GM12865 (cell line): ENCODE results near the gene G6PC1.
"Not testable (repeated sequence)": the region's sequence is repeated elsewhere in the genome, so short reads cannot be mapped to it uniquely, and the experiment has no call there.

Experiments
- DNase-seq: peaks from one replicate; pipeline ENCODE4 v3.0.0; 2010; ENCODE audit warnings: low read depth
- H3K4me3 ChIP-seq: 2 replicates; pipeline ENCODE4 v1.5.1; 2011; ENCODE audit warnings: mild to moderate bottlenecking, low read depth, low read length, control low read depth
- CTCF ChIP-seq: IDR thresholded peaks from 2 replicates; pipeline ENCODE4 v1.5.1; 2011; ENCODE audit warnings: low read length, control low read depth, low read depth, inconsistent platforms; ENCODE audit not compliant: insufficient read depth; ENCODE audit errors: missing control alignments

Gene G6PC1

DNA sequence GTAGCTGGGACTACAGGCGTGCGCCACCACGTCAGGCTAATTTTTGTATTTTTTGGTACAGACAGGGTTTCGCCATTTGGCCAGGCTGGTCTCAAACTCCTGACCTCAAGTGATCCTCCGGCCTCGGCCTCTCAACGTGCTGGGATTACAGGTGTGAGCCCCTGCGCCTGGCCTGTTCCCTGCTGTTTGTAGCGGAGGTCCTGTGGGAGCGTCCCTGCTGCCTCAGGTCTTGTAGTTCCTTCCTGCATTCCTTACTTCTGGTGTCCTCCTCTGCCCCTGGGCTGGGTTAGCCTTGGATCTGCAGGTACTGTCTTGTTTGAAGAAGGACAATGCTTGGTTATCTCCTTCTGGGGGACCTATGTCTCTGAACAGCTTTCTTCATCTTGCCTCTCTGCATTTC, 23.6 kb upstream of the G6PC1 start:
- no peak overlapping the region for H3K4me3 ChIP-seq
- DNase-seq: no peak
- no peak for TF ChIP-seq CTCF

DNA sequence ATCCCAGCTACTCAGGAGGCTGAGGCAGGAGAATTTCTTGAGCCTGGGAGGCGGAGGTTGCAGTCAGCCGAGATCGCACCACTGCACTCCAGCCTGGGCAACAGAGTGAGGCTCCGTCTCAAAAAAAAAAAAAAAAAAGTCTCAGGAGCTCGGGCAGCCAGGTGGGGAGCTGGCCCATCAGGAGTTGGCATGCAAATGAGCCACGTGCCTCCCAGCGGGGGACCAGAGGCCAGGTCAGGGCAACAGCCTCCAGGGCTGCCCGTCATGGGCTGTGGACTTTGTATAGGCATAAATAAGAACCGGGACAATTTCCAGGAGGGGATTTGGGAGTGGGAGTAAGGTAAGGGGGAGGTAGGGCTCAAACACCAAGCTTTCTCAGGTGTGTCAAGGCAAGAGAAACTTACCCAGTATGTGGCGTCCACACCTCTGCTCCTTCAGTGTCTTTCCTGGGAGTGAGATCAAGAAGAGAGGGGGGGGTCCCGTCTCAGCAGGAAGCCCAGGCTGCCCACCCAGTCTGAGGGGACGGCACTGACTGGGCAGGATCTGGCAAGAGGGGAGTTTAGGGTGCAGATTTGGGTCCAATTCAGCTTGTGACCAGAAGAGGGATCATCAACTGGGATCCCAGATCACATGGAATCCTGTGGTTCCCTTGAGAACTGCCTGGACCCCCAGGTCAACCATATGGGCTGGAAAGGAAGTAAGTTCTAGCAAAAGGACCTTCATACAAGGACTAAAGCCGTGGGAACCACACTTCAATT, 22.3 kb upstream of the G6PC1 start:
- TF ChIP-seq CTCF: no peak
- no peak for DNase-seq
- no peak overlapping the region for H3K4me3 ChIP-seq

GRCh38 chr17:42878924-42879595, 21.5 kb upstream of the G6PC1 start:
- TF ChIP-seq CTCF: no peak
- DNase-seq: no peak
- H3K4me3 ChIP-seq: no peak overlapping the region

DNA sequence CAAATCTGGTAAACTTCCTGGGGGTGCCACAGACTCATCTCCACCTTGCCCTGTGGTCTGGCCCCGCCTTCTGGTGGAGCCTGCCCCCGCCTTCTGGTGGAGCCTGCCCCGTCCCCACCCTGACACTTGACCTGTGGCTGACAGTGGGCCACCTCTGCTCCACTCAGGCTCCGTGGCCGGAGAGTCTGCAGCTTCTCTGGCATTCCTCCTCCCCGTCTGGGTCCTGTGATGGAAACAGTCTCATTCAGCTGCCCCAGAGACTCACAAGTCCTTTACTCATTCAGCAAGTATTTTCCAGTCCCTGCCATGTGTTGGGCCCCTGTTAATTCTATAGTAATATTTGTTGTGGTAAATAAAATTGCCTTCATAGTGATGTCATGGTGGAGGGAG, 21.0 kb upstream of the G6PC1 start:
- no peak overlapping the region for H3K4me3 ChIP-seq
- no peak for DNase-seq

GRCh38 chr17:42880776-42881310, 19.8 kb upstream of the G6PC1 start:
- DNase-seq: no peak
- no peak for TF ChIP-seq CTCF
- H3K4me3 ChIP-seq: no peak overlapping the region

More for the DNA sequence above, 21.0 kb upstream of the G6PC1 start:
- TF ChIP-seq CTCF: no peak

DNA sequence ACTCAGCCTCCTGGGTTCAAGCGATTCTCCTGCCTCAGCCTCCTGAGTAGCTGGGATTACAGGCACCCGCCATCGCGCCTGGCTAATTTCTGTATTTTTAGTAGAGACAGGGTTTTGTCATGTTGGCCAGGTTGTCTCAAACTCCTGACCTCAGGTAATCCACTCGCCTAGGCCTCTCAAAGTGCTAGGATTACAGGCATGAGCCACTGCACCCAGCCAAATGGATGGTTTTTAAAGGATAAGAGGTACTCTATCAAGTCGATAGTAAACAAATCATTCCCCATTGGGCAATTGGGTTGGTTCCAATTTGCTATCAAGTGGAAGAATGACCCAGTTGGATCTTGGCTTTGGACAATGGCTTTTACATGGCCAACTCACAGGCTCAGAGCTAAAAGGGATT, 18.9 kb upstream of the G6PC1 start:
- not testable (repeated sequence) for DNase-seq, H3K4me3 ChIP-seq

- no peak overlapping the region for H3K4me3 ChIP-seq
- TF ChIP-seq CTCF: no peak
- no peak for DNase-seq
Measured at GRCh38 chr17:42882166-42882565, 18.4 kb upstream of the G6PC1 start.
